ENCODE measurements around the gene MDC1. TPM values are rescaled to one million over a fixed set of nuclear protein-coding genes. Genes with fewer than 3 reads are reported as not detected.

MDC1 gene
- total and polyA plus RNA-seq, 2 of the 13 experiments (the other 11 are each of a cell fraction or from before 2014, with no cell fraction given) = 8.4 to 14.0 TPM

DNA sequence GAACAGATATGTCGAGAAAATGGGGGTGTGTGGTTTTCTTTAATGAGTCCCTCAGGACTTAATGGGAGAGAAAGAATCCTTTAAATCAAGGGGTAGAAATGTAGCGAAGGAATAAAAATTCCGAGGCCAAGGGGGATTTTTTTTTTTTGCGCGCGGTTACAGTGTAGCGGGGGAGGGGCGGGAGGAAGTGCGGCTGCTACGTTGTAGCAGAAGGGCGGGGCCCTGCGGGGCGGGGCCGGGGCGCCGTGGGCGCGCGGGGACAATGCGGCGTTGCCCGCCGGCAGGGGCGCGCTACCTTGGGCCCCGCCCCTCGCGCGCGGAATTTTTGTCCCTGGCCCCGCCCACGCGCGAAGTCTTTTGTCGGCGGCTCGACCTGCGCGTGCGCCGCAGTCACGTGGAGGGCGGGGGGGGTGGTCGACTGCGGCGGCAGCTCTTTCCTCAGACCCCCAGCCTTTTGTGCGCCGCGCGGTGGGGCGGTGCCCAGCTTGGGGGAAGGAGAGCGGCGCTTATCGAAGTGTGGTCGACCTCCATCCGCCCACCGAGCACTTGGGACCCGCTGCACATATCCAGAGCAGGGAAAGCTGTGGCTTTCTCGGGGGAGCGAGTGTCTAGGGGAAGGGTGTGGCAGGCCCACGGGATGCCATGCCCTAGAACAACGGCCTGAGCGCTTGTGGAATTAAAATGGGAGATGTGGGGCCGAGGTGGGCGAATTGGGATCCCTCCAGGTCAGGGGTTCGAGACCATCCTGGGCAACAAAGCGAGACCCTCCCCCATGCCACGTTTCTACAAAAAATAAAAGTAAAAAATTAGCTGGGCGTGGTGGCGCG, 4.3 kb upstream of the MDC1 start (continued):
- TF ChIP-seq, protein P1, sequence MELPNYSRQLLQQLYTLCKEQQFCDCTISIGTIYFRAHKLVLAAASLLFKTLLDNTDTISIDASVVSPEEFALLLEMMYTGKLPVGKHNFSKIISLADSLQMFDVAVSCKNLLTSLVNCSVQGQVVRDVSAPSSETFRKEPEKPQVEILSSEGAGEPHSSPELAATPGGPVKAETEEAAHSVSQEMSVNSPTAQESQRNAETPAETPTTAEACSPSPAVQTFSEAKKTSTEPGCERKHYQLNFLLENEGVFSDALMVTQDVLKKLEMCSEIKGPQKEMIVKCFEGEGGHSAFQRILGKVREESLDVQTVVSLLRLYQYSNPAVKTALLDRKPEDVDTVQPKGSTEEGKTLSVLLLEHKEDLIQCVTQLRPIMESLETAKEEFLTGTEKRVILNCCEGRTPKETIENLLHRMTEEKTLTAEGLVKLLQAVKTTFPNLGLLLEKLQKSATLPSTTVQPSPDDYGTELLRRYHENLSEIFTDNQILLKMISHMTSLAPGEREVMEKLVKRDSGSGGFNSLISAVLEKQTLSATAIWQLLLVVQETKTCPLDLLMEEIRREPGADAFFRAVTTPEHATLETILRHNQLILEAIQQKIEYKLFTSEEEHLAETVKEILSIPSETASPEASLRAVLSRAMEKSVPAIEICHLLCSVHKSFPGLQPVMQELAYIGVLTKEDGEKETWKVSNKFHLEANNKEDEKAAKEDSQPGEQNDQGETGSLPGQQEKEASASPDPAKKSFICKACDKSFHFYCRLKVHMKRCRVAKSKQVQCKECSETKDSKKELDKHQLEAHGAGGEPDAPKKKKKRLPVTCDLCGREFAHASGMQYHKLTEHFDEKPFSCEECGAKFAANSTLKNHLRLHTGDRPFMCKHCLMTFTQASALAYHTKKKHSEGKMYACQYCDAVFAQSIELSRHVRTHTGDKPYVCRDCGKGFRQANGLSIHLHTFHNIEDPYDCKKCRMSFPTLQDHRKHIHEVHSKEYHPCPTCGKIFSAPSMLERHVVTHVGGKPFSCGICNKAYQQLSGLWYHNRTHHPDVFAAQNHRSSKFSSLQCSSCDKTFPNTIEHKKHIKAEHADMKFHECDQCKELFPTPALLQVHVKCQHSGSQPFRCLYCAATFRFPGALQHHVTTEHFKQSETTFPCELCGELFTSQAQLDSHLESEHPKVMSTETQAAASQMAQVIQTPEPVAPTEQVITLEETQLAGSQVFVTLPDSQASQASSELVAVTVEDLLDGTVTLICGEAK (IDR thresholded peaks at IDR 0.05) = no peak
- TF ChIP-seq, protein P1 (CRISPR knock-in tag; IDR thresholded peaks at IDR 0.05) = peak; percentile 50; the same call in 1 of the 2 replicates
- TF ChIP-seq, protein P2, sequence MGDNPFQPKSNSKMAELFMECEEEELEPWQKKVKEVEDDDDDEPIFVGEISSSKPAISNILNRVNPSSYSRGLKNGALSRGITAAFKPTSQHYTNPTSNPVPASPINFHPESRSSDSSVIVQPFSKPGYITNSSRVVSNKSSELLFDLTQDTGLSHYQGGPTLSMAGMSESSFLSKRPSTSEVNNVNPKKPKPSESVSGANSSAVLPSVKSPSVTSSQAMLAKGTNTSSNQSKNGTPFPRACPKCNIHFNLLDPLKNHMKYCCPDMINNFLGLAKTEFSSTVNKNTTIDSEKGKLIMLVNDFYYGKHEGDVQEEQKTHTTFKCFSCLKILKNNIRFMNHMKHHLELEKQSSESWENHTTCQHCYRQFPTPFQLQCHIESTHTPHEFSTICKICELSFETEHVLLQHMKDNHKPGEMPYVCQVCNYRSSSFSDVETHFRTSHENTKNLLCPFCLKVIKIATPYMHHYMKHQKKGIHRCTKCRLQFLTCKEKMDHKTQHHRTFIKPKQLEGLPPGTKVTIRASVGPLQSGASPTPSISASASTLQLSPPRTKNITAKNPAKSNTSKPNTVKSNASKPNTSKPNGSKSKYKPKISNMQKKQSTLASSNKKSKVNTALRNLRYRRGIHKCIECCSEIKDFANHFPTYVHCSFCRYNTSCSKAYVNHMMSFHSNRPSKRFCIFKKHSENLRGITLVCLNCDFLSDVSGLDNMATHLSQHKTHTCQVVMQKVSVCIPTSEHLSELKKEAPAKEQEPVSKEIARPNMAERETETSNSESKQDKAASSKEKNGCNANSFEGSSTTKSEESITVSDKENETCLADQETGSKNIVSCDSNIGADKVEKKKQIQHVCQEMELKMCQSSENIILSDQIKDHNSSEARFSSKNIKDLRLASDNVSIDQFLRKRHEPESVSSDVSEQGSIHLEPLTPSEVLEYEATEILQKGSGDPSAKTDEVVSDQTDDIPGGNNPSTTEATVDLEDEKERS (CRISPR knock-in tag; IDR thresholded peaks at IDR 0.05) = 0 out of 2 replicates have a peak, but pooled peaks have one; percentile 42
- TF ChIP-seq GPN1 (CRISPR knock-in tag; IDR thresholded peaks at IDR 0.05; ENCODE audit: borderline replicate concordance) (no peak), ZNF260 (CRISPR knock-in tag; IDR thresholded peaks at IDR 0.05; ENCODE audit: borderline replicate concordance, low read depth) (no peak), ISL2 (CRISPR knock-in tag; IDR thresholded peaks at IDR 0.05) (peak; percentile 22; the same call in 1 of the 2 replicates), FOXC1 (CRISPR knock-in tag; IDR thresholded peaks at IDR 0.05; ENCODE audit: borderline replicate concordance) (no peak; the same call in 1 of the 2 replicates), GZF1 (CRISPR knock-in tag; IDR thresholded peaks at IDR 0.05) (no peak), ATAD3A (CRISPR knock-in tag; IDR thresholded peaks at IDR 0.05) (no peak), RFX1 (IDR thresholded peaks at IDR 0.05) (no peak), AGO1 (IDR thresholded peaks at IDR 0.05; ENCODE audit: low read depth, low read length, poor library complexity, severe bottlenecking) (no peak)
- TF ChIP-seq, protein P3, sequence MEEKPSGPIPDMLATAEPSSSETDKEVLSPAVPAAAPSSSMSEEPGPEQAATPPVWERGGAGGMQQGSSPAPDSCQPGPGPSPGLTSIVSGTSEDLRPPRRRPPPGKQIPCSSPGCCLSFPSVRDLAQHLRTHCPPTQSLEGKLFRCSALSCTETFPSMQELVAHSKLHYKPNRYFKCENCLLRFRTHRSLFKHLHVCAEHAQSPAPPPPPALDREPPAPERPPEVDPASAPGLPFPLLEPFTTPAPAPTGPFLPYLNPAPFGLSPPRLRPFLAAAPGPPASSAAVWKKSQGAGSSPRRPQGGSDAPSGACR (CRISPR knock-in tag; IDR thresholded peaks at IDR 0.05) = peak; percentile 46

Measured in HepG2 (cell line).